GM15510 (cell line): Measurements from ENCODE around the gene MAN2B1.

Source experiments
- POLR2A ChIP-seq: IDR thresholded peaks from 3 replicates; pipeline ENCODE4 v1.6.1; 2011; ENCODE audit warnings: borderline replicate concordance; ENCODE audit not compliant: insufficient read length; ENCODE audit errors: extremely low read depth

MAN2B1 gene

DNA sequence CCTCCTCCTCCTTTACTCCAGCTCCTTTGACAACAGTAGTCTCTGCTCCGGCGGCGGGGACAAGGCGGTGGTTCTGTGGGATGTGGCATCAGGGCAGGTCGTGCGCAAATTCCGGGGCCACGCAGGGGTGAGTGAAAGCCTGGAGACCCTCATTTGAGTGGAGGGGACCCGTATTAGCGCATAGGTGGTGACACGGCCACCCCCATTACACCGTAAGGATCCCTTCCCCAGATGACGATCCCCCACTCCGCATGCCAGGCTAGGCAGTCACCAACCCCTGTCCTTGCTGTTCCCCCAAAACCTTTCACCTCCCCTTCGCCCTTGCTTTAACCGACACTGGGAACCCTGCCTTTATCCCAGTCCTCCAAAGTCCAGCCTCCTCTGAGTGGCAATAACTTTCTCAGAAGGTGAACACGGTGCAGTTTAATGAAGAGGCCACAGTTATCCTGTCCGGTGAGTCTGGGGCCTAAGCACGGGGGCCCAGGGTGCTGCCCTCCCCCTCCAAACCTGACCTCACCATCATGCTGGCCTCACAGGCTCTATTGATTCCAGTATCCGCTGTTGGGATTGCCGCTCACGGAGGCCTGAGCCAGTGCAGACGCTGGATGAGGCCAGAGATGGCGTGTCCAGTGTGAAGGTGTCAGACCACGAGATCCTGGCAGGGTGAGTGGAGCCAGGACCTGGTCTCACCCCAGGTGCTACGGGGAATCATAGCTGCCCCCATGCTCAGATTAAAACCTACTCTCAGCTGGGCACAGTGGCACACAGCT lies 3.8 kb upstream of the MAN2B1 start:
- no peak for TF ChIP-seq POLR2A

DNA sequence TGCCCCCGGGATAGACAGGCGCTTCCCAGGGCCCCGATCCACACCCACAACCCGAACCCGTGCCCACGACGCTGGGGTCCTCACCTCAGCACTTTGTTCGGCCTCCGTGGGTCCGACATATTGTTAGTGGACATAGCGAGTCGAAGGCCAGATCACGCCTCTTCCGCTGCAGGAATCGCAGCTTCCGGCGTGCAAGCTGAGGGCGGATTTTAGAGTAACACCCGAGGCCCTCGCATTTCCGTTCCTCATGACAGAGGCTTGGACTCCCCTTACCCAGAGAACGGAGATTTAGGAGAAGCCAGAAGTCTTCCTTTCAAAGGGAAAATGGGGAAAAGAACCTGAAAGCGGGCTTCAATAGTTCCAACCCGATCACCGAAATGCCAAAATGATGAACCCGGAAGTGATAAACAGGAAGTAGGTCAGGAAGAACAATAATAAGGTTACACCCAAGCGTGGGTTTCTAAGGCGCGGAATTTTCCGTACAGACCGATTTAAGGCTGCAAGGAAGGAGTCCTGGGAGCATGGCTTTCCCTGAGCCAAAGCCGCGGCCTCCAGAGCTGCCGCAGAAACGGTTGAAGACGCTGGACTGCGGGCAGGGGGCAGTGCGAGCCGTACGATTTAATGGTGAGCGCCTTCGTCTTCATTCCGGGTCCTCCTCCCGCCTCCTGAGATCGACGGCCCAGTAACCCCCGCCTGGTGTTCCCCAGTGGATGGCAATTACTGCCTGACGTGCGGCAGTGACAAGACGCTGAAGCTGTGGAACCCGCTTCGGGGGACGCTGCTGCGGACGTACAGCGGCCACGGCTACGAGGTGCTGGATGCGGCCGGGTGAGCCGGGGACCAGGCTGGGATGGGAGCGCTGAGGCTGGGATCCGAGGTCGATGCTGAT lies 3.0 kb upstream of the MAN2B1 start:
- TF ChIP-seq POLR2A: peak; percentile 57

DNA sequence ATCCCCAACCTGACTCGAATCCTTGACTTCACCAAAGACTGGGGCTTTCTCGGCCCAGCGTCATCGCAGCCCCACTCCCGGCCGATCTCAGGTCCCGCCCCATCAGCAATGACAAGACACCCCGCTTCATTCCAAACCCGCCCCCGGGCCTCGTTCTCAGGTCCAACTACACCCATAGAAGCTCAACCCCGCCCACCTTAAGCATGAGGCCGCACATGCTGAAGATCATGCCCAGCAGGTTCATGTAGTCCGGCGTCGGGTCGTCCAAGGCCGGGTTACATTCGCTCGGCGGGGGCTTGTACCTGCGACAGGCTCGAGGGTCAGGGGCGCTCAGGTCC lies 2.4 kb upstream of the MAN2B1 start:
- no peak for TF ChIP-seq POLR2A

DNA sequence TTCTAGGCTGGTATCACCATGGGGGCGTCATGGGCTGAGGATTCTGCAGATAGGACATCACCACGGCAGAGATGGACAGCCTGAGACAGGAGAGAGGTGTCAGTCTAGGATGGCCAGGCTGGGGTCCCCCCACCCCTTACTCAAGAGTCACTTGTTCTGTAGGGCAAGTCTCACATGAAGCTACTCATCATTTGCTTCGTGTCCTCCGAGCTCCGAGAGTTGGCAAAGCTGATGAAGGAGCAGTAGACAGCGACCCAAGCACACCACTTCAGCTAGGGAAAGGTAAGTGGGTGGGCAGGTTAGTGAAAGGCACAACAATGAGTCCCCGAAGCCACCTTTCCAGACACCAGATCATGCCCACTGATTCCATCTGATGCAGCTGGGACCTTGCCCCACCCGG lies 1.8 kb upstream of the MAN2B1 start:
- no peak for TF ChIP-seq POLR2A

DNA sequence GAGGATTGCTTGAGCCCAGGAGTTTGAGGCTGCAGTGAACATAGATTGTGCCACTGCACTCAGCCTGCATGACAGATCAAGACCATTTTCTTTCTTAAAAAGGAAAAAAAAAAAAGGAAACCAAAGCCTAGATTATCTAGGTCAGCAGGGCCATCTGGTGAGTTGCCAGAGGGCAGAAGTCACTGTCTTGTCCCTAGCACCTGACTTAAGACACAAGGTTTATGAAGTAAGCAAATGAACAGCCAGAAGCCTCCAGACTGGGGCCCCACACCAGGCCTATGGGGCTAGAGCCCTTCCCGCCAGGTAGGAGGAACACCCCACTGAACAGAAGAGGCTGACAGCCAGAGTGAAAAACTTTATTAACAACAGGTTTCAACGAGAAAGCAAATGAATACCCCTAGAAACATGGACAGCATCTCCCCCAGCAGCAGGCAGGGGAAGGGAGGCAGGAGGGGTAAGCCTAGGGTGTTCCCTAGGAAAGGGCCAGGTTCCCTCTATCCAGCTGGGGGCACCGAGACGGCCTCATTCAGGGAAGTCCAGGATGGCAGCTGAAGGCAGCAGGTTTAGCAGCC lies 1.3 kb upstream of the MAN2B1 start:
- no peak for TF ChIP-seq POLR2A

DNA sequence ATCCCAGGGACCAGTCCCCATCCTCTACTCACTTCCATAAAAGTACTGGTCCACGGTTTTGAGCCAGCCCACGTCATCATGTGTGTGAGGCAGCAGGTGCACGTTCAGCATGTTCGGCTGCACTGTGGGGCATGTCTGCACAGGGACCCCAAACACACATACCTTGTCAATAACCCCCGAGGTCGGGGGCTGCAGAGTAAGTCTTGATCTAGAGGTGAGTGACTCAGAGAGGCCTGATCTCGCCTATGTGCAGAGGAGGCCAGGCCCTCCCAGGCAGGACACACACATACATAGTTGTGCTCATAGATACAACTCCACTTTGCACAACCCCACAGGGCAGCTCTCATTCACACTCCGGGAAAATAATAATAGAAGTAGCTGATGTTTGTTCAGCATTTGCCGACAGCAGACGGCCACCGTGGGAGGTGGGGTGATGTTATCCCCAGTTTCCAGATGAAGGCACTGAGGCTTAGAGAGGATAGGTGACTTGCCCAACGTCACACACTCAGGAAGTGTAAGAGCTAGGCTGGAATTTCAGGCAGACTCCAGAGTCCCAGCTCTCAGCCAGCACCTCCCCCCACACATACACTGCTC lies 774 bp downstream of the MAN2B1 start:
- no peak for TF ChIP-seq POLR2A

DNA sequence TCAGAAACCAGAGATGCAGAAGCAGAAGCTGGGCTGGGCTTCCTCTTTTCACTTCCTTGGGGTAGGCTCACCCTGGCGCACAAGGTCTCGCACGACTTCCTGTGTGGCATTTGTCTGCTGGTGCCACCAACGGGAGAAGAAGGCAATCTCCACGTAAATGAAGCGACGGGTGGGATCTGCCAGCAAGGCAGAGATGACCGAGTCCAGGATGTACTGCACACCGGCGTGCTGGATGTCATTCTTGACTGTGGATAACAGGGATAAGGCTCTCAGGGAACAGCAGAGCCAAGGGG lies 1.3 kb downstream of the MAN2B1 start:
- TF ChIP-seq POLR2A: peak; percentile 31

DNA sequence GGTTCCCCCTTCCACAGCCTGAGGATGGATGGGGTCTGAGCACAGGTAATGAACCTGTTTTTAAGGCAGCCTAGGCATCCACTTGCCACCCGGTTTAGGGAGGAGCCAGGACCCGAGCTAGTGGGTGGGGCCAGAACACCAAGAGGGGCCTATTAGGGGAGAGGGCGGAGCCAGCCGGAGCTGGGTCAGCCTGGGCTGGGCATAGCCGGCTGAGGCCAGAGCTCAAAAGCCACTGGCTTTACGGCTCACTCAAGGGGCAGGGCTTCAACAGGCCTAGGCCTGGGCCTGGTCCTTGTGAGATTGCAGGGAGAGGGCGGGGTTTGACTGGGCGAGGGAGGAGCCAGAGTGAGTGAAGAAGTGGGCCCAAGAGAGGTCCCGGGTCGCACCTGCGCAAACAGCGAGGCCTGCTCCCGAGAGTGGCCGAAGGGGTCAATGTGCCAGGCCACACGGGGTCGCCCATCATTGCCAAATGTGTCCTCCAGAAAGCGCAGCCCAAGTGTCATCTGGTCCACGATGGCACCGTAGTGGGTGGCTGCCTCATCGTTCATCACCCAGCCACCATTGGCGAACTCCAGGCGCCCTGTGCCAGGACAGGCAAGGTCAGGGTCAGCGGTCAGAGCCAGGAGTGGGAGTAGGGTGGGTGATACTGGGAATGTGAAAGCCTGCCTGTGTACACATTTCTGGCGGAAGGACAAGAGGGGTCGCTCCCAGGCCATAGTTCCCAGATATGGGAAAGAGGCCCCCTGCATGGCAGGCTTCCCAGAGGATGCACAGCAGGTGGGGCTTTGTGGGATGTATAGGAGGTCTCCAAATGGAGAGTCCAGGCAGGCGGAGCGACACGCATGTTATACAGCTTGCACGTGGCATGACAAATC lies 1.9 kb downstream of the MAN2B1 start:
- TF ChIP-seq POLR2A: no peak

DNA sequence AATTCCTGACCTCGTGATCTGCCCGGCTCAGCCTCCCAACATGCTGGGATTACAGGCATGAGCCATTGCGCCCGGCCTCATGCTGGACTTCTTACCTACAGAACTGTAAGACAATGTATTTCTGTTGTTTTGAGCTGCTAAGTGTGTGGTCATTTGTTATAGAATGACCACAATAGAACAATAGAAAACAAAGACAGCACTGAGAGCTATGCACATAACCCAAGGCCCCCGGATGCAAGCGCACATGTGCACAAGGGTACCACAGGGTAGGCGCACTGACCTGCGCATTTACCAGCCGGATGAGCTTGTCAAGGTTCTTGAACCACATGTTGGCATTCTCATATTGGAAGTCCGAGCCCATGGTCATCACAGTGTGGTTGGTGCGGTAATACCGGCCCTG lies 5.6 kb downstream of the MAN2B1 start:
- no peak for TF ChIP-seq POLR2A

DNA sequence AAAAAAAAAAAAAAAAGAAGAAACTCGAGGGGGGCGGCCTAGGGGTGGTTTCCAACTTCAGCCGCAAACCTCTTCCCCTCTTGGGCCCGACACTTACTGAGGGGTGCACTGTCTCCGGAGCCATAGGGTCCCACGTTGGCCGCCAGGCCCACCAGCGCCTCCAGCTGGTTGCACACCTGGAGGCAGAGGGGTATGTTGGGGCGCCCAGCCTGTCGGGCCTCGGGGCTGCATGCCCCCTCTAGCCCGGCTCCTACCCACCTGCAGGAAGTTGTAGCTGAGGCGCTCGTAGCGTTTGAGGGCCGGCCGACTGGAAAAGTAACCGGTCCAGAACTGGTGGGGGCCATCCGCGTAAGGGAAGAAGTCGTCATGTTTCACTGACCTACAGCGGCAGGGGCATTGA lies 8.6 kb downstream of the MAN2B1 start:
- no peak for TF ChIP-seq POLR2A

DNA sequence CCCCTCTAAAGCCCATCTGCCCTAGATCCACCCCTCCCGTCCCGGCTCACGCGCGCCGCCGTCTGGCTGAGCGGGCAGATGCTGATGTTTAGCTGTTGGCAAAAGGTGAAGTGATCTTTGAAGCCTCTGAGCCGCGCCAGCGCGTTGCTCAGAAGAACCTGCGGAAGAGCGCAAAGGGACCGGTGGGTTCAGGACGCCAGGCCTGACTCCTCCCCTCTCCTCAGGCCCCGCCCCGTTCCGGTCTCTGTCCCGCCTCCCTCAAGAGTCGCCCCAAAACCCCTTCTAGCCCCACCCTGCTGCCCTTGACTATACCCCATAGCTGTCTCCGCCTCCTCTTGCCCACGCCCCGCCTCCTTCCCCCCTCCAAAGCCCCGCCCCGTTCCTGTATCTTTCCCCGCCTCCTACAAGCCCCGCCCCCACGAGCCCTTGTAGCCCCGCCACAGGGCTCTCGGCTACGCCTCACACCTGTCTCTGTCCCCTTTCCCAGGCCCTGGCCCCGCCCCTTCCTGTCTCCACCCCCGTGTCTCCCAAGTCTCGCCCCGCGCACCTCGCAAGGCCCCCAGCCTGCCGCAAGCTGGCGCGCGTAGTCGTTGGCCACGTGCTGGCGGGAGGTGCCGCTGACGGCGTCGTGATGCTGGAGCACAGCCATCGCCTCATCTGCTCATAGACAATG lies 9.5 kb downstream of the MAN2B1 start:
- no peak for TF ChIP-seq POLR2A

DNA sequence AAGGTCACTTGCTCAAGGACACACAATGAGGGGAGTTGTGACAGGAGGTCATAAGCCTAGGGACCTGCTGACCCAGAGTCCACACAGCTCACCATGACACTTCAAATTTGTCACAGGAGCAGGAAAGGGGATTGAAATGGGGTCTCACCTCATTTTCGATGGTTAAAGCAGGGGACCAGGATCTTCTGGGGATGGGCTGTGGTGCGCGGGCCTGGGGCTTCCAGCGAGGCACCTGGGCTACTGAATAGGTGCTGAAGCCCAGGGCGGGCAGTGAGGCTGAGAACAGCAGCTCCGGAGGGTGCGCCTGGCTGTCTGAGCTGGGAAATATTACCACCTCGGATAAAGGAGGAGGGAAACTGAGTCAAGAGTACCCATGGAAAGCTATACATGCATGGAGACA lies 11.0 kb downstream of the MAN2B1 start:
- TF ChIP-seq POLR2A: no peak

DNA sequence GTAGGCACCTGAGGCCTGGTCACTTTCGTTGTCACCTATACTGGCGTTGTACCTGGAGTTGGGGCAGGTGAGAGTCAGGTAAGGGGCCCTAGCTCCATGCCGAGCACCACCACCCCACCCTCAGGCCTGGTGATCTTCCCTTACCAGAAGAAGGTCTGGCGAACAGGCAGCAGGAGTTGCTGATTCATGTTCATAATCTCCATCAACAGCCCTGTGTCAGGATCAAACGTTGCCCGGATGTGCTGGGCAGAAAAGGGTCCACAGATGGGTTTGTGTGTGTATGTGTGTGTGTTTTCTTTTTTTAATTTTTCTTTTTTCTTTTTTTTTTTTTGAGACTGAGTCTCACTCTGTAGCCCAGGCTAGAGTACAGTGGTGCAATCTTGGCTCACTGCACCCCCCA lies 14.3 kb downstream of the MAN2B1 start:
- no peak for TF ChIP-seq POLR2A

DNA sequence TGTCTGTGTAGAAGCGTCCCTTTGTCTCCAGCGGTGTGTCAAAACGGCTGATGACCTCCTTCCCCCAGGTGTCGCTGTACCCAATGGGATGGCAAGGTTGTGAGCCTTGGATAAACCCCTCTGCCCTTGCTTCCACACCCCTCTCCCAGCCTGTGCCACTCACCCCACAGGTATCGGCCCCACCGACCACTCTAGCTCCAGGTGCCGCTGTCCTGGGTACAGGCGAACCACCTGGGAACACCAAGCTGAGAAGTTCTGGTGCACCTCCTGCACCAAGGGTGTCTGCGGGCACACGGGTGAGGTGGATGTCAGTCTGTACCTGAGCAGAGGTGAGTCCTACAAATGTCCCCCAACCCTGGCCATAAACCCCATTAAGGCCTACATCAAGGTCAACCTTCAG lies 16.6 kb downstream of the MAN2B1 start:
- no peak for TF ChIP-seq POLR2A
